Measurements from ENCODE around the gene PNLIPRP3.

DNA sequence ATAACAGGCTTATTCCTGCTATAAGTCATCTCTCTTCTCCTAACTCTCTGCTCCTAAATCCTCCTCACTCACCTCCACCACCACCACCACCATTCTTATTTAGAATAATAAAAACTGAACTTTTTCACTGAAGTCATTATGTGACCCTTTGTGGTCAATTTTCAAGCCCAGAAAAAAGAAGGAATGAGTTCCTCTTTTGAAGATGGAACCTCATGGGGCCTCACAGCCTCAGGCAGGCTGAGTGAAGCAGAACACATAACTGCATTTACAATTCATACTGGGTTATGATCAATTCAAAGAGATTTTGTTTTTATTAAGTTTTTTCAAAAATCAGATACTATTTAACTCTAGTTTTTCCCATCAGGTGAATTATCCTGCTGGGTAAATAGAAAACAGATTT lies 29.8 kb downstream of the PNLIPRP3 start:
- TF ChIP-seq, protein P1, sequence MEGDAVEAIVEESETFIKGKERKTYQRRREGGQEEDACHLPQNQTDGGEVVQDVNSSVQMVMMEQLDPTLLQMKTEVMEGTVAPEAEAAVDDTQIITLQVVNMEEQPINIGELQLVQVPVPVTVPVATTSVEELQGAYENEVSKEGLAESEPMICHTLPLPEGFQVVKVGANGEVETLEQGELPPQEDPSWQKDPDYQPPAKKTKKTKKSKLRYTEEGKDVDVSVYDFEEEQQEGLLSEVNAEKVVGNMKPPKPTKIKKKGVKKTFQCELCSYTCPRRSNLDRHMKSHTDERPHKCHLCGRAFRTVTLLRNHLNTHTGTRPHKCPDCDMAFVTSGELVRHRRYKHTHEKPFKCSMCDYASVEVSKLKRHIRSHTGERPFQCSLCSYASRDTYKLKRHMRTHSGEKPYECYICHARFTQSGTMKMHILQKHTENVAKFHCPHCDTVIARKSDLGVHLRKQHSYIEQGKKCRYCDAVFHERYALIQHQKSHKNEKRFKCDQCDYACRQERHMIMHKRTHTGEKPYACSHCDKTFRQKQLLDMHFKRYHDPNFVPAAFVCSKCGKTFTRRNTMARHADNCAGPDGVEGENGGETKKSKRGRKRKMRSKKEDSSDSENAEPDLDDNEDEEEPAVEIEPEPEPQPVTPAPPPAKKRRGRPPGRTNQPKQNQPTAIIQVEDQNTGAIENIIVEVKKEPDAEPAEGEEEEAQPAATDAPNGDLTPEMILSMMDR (IDR thresholded peaks at IDR 0.05; ENCODE audit: control extremely low read depth in 1 of 3, insufficient read depth in 1 of 3, low read depth in 1 of 3, low read length in 3 of 3) = no peak
- TF ChIP-seq POLR2AphosphoS5 (IDR thresholded peaks at IDR 0.05; ENCODE audit: low read depth, low read length) (no peak), SP2 (IDR thresholded peaks at IDR 0.05; ENCODE audit: low read length) (no peak), EZH2 (IDR thresholded peaks at IDR 0.05; ENCODE audit: low read depth, low read length, severe bottlenecking) (no peak), TBP (IDR thresholded peaks at IDR 0.05; ENCODE audit: low read depth, low read length) (no peak), BCL11A (IDR thresholded peaks at IDR 0.05; ENCODE audit: low read depth in 2 of 2, low read length in 2 of 2) (no peak), CHD1 (IDR thresholded peaks at IDR 0.05; ENCODE audit: low read depth, low read length) (no peak), BACH1 (IDR thresholded peaks at IDR 0.05; ENCODE audit: low read length) (no peak), TCF12 (IDR thresholded peaks at IDR 0.05; ENCODE audit: low read depth, low read length) (no peak)
- TF ChIP-seq, protein P2, sequence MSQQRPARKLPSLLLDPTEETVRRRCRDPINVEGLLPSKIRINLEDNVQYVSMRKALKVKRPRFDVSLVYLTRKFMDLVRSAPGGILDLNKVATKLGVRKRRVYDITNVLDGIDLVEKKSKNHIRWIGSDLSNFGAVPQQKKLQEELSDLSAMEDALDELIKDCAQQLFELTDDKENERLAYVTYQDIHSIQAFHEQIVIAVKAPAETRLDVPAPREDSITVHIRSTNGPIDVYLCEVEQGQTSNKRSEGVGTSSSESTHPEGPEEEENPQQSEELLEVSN (IDR thresholded peaks at IDR 0.05) = no peak
- TF ChIP-seq, protein P3, sequence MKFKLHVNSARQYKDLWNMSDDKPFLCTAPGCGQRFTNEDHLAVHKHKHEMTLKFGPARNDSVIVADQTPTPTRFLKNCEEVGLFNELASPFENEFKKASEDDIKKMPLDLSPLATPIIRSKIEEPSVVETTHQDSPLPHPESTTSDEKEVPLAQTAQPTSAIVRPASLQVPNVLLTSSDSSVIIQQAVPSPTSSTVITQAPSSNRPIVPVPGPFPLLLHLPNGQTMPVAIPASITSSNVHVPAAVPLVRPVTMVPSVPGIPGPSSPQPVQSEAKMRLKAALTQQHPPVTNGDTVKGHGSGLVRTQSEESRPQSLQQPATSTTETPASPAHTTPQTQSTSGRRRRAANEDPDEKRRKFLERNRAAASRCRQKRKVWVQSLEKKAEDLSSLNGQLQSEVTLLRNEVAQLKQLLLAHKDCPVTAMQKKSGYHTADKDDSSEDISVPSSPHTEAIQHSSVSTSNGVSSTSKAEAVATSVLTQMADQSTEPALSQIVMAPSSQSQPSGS (IDR thresholded peaks at IDR 0.05; ENCODE audit: low read length) = no peak
- TF ChIP-seq, protein P4, sequence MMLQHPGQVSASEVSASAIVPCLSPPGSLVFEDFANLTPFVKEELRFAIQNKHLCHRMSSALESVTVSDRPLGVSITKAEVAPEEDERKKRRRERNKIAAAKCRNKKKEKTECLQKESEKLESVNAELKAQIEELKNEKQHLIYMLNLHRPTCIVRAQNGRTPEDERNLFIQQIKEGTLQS (IDR thresholded peaks at IDR 0.05; ENCODE audit: insufficient read depth, low read depth, low read length) = no peak
